Measurements from ENCODE around the gene PUM2.

- TF ChIP-seq HNRNPUL1 (IDR thresholded peaks at IDR 0.05; ENCODE audit: low read depth, low read length) (no peak), ATF3 (CRISPR knock-in tag; IDR thresholded peaks at IDR 0.05) (no peak), YY1 (IDR thresholded peaks at IDR 0.05; ENCODE audit: insufficient read depth, insufficient replicate concordance, low read depth, low read length) (no peak), RAD21 (CRISPR knock-in tag; IDR thresholded peaks at IDR 0.05) (no peak), ZNF101 (CRISPR knock-in tag; IDR thresholded peaks at IDR 0.05; ENCODE audit: borderline replicate concordance, low read depth) (no peak), IRF1 (CRISPR knock-in tag; IDR thresholded peaks at IDR 0.05; ENCODE audit: low read depth) (no peak)
- TF ChIP-seq, protein P1, sequence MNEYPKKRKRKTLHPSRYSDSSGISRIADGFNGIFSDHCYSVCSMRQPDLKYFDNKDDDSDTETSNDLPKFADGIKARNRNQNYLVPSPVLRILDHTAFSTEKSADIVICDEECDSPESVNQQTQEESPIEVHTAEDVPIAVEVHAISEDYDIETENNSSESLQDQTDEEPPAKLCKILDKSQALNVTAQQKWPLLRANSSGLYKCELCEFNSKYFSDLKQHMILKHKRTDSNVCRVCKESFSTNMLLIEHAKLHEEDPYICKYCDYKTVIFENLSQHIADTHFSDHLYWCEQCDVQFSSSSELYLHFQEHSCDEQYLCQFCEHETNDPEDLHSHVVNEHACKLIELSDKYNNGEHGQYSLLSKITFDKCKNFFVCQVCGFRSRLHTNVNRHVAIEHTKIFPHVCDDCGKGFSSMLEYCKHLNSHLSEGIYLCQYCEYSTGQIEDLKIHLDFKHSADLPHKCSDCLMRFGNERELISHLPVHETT (CRISPR knock-in tag; conservative IDR thresholded peaks at IDR 0.05), result no peak
Measured at GRCh38 chr2:20303966-20304365, 46.7 kb downstream of the PUM2 start.
